ENCODE results near the gene TNFSF10.

Gene TNFSF10

GRCh38 chr3:172543884-172544283 is 20.7 kb upstream of the TNFSF10 start:
- DNase-seq: no peak

GRCh38 chr3:172543419-172543818 is 20.2 kb upstream of the TNFSF10 start:
- no peak for DNase-seq

GRCh38 chr3:172542999-172543398 is 19.8 kb upstream of the TNFSF10 start:
- DNase-seq: no peak

GRCh38 chr3:172541945-172542488 is 18.8 kb upstream of the TNFSF10 start:
- no peak for DNase-seq

GRCh38 chr3:172540049-172540448 is 16.8 kb upstream of the TNFSF10 start:
- no peak for DNase-seq

- no peak for DNase-seq
Measured at GRCh38 chr3:172539273-172539672, 16.0 kb upstream of the TNFSF10 start.

- DNase-seq: no peak
Measured at GRCh38 chr3:172538368-172539151, 15.3 kb upstream of the TNFSF10 start.

GRCh38 chr3:172537507-172538158 is 14.4 kb upstream of the TNFSF10 start:
- no peak for DNase-seq

GRCh38 chr3:172536993-172537419 is 13.8 kb upstream of the TNFSF10 start:
- DNase-seq: no peak

- peak in 1 of 2 experiments; percentile 30 for DNase-seq
Measured at GRCh38 chr3:172536505-172536904, 13.3 kb upstream of the TNFSF10 start.

GRCh38 chr3:172530566-172530965 is 7.3 kb upstream of the TNFSF10 start:
- DNase-seq: no peak

GRCh38 chr3:172530101-172530561 is 6.9 kb upstream of the TNFSF10 start:
- no peak for DNase-seq

- DNase-seq: no peak
Measured at GRCh38 chr3:172528677-172529076, 5.4 kb upstream of the TNFSF10 start.

GRCh38 chr3:172527306-172527705 is 4.1 kb upstream of the TNFSF10 start:
- DNase-seq: no peak

GRCh38 chr3:172525116-172525613 is 1.9 kb upstream of the TNFSF10 start:
- no peak for DNase-seq

GRCh38 chr3:172524611-172525010 is 1.4 kb upstream of the TNFSF10 start:
- no peak for DNase-seq

- DNase-seq: peak; percentile 25 to 77
Measured at GRCh38 chr3:172521837-172522726, 1.1 kb downstream of the TNFSF10 start.

- no peak for DNase-seq
Measured at GRCh38 chr3:172520301-172520831, 2.9 kb downstream of the TNFSF10 start.

GRCh38 chr3:172519740-172520139 is 3.5 kb downstream of the TNFSF10 start:
- DNase-seq: no peak

- no peak for DNase-seq
Measured at GRCh38 chr3:172518929-172519640, 4.1 kb downstream of the TNFSF10 start.

- DNase-seq: no peak
Measured at GRCh38 chr3:172517859-172518466, 5.3 kb downstream of the TNFSF10 start.
